Psoas muscle (tissue), 8 donors: ENCODE results near the gene CCDC124. TPM values are rescaled to one million over a fixed set of nuclear protein-coding genes. Genes with fewer than 3 reads are reported as not detected.
A peak's percentile ranks its signal among the peaks of the same experiment; 100 is the strongest.

ENCODE experiments used
- ATAC-seq, 4 donors: fragments of 200-7000 bp; cut with Tn5 transposase; one replicate each; pipeline ENCODE4 v1.9.1; 2020; ENCODE audit warnings: moderate library complexity in 3 of 4, mild to moderate bottlenecking in 2 of 4
- DNase-seq, 2 donors: peaks; one replicate each; pipeline ENCODE4 v3.0.0-alpha.2; 2020
- H3K27ac ChIP-seq: fragments of 200-600 bp; one replicate; pipeline ENCODE4 v1.8.0; 2022
- H3K27me3 ChIP-seq, 3 donors: fragments of 200-600 bp in 1 of 3; one replicate each; pipeline versions ENCODE4 v1.6.1 to v1.8.0; 2013 to 2022; ENCODE audit warnings: low read length in 2 of 3, mild to moderate bottlenecking in 2 of 3, moderate library complexity in 1 of 3; ENCODE audit not compliant: insufficient read depth in 3 of 3
- H3K36me3 ChIP-seq, 2 donors: fragments of 200-600 bp in 1 of 2; one replicate each; pipeline versions ENCODE4 v1.6.1 to v1.8.0; 2013 to 2022; ENCODE audit warnings: low read depth in 1 of 2, mild to moderate bottlenecking in 1 of 2, moderate library complexity in 1 of 2; ENCODE audit not compliant: insufficient read depth in 1 of 2
- H3K4me1 ChIP-seq: fragments of 200-600 bp; one replicate; pipeline ENCODE4 v1.8.0; 2022
- H3K4me3 ChIP-seq: fragments of 200-600 bp; one replicate; pipeline ENCODE4 v1.8.0; 2022; ENCODE audit warnings: mild to moderate bottlenecking
- H3K9me3 ChIP-seq: fragments of 200-600 bp; one replicate; pipeline ENCODE4 v1.8.0; 2022
- WGBS, 3 donors: extraction: QIAGEN DNeasy Blood & Tissue Kit; methylation state at CpG; one replicate each; pipeline versions ENCODE4 v1.1.6 to v1.1.7; 2013; 5-methylcytosine and 5-hydroxymethylcytosine counted together
- intact Hi-C, 2 donors: fragments of 100-400 bp; cut with DNase I; formaldehyde crosslinking; loops; one replicate each; pipeline versions ENCODE4 v1.11.0 to v1.14.2; 2022
- polyA plus RNA-seq, 3 donors: library from polyadenylated mRNA; stranded (reverse); fragments of 200-250 nt; gene quantifications; one replicate each; pipeline ENCODE4 v1.2.3, GENCODE V29; 2013
- total RNA-seq, 4 donors: library from RNA; stranded (reverse); fragmentation: NEBNext Ultra II Directional in 2 of 4; extraction: Animal tissue kit (Norgen Biotek cat#: 25700) in 2 of 4; gene quantifications; one replicate each; pipeline versions ENCODE4 v1.2.1 to v1.2.4, GENCODE V29; 2021 to 2023
- TF ChIP-seq, protein P1 (sequence below): fragments of 200-600 bp; IDR thresholded peaks from one replicate; pipeline ENCODE4 v1.8.0; 2022; ENCODE audit warnings: antibody characterized with exemption
- donor health status: healthy with polysubstance abuse.
- donor health status: DM: no; HTN: no; CAD: no; lungs with moderate emphysema.
- donor health status: Bipolar disorder and iron deficiency.
- donor health status: healthy.
- donor health status: DM: yes; HTN: yes; CAD: no.
- donor health status: DM: no; HTN: no; CAD: no.
- donor health status: DM: no; HTN: no; CAD: no.
- donor health status: DM: yes; HTN: yes; CAD: no.

Gene CCDC124
- total and polyA plus RNA-seq, 7 donors, result 92.1 to 266 (median 122) TPM

DNA sequence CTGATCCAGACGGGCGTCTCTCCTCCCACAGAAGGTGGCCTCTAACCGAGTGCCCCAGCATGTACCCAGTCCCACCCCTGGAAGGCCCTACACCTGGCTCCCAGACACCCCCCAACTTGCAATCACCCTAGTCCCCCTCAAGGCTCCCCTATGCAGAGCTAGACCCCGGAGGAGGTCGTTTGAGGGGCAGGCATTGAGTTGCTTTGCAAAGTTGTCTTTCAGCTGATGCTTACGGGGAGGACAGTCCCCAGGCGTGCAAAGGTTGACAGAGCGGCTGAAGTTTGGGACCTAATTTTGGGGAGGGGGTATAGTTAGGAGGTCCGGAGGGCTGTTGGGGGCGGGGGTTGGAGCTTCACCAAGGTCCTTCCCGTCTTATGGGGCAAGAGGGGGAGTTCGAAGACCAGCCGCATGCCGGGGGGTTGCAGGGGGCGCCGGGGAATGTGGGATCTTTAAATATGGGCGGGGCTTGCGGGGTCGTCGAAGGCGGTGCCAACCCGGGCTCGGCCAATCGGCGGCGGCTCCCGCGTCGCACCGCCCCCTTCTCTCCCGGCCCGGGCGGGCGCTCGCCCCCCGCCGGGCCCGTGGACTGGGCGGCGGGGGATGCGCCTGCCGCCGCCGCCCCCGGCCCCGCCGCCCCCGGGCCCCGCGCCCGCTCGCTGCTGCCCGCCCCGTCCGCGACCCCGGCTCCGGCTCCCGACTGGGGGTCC lies 33.9 kb downstream of the CCDC124 start, which contains the start of gene KCNN1:
Gene KCNN1 (plus strand): TSS at position 558 of the 707 bp plus-strand sequence. CDS start 6,782 bp downstream, outside the sequence.
- H3K27me3 ChIP-seq, result peaks cover 0 to 71% (median 20%) of the 10 kb centered on the region in 3 donors
- no peak within 1 kb of the TSS for H3K27ac ChIP-seq
- intact Hi-C loops, result loop anchor here in 1 of 2 donors (10.0 kb wide), 1 partner anchor 332 kb away; no protein-coding TSS in a partner anchor
- H3K36me3 ChIP-seq, result no peaks in the 10 kb centered on the region
- H3K4me1 ChIP-seq, result no peaks in the 10 kb centered on the region
- ATAC-seq (no peak), DNase-seq (no peak)
- TF ChIP-seq, protein P1, sequence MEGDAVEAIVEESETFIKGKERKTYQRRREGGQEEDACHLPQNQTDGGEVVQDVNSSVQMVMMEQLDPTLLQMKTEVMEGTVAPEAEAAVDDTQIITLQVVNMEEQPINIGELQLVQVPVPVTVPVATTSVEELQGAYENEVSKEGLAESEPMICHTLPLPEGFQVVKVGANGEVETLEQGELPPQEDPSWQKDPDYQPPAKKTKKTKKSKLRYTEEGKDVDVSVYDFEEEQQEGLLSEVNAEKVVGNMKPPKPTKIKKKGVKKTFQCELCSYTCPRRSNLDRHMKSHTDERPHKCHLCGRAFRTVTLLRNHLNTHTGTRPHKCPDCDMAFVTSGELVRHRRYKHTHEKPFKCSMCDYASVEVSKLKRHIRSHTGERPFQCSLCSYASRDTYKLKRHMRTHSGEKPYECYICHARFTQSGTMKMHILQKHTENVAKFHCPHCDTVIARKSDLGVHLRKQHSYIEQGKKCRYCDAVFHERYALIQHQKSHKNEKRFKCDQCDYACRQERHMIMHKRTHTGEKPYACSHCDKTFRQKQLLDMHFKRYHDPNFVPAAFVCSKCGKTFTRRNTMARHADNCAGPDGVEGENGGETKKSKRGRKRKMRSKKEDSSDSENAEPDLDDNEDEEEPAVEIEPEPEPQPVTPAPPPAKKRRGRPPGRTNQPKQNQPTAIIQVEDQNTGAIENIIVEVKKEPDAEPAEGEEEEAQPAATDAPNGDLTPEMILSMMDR, result no peak
- H3K4me3 ChIP-seq, result peak within 1 kb of the TSS; percentile 38
- H3K9me3 ChIP-seq, result no peaks in the 10 kb centered on the region
- 4 to 8% (median 6%) methylated on average over 22 to 59 of the region's 59 CpGs for WGBS, 3 donors

DNA sequence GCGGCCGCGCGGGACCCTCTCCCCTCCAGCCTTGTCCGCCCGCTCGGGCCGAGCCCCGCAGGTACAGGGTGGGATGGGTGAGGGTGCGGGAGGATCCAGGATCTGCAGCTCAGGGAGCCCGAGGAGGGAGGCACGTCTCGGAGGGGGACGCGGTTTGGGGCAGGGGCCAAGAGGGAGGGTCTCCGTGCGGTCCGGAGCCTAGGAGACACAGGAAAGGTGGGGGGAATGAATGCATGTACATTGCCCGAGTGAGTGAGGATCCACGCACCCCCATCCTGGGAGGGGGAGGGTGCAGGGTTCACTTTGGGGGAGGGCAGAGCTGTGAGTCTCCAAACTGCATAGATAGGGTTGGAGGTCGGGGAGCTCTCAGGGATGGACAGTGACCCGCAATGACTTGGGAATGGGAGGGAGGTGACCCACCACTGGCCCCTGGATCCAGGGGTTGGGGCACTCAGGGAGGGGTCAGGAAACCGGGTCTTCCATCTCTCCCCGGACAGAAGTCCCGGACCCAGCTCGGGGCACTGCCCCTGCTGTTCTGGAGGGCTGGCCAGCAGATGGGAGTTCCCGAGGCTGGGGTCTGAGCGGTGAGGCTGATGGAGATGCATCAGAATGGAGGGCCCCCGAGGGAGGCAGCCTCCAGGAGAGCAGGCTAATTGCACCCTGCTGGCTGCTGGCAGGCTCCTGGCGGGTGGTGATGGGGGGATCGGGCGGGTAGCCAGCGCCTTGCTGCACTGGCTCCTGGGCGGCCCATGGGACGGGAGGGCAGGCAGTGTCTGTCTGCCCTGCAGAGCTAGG lies 34.6 kb downstream of the CCDC124 start:
- 7 to 9% (median 8%) methylated on average over 26 to 35 of the region's 35 CpGs for WGBS, 3 donors
- intact Hi-C loops, result loop anchor here in 1 of 2 donors (10.0 kb wide), 1 partner anchor 333 kb away; no protein-coding TSS in a partner anchor
- H3K27me3 ChIP-seq, result peaks cover 0 to 63% (median 19%) of the 10 kb centered on the region in 3 donors
- H3K9me3 ChIP-seq, result no peaks in the 10 kb centered on the region
- no peaks in the 10 kb centered on the region for H3K4me1 ChIP-seq
- no peak for DNase-seq
- TF ChIP-seq, protein P1, result no peak
- no peaks in the 10 kb centered on the region for H3K36me3 ChIP-seq
- no peak overlapping the region for H3K27ac ChIP-seq
- no peak for ATAC-seq
- peak overlapping the region; percentile 38 for H3K4me3 ChIP-seq

DNA sequence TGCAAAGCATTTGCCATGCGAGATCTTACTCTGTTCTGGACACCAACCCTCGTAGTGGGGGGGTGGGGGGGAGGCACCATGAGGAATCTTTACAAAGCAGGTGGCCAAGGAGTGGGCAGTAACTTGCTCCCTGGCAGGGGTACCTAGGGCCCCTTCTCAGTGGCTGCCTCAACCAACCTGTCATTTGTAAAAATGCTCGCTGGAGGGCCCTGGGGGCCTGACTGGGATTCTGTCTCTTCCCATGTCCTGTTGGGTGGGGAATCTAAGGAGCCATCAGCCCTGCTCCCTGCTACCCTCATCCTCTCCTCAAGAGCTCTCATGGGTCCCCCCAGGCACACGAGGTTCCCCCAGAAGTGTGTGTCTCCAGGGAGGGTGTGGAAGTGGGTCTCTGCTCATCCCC lies 35.5 kb downstream of the CCDC124 start:
- ATAC-seq (no peak), DNase-seq (no peak)
- peaks cover 0 to 55% (median 19%) of the 10 kb centered on the region in 3 donors for H3K27me3 ChIP-seq
- no peak overlapping the region for H3K27ac ChIP-seq
- TF ChIP-seq, protein P1, result no peak
- WGBS, 3 donors, result 44 to 69% (median 54%) methylated on average over 4 of the region's 4 CpGs
- intact Hi-C loops, result loop anchor here in 1 of 2 donors (10.0 kb wide), 1 partner anchor 334 kb away; no protein-coding TSS in a partner anchor
- no peak overlapping the region for H3K4me3 ChIP-seq
- no peaks in the 10 kb centered on the region for H3K9me3 ChIP-seq
- H3K4me1 ChIP-seq, result no peaks in the 10 kb centered on the region
- H3K36me3 ChIP-seq, result no peaks in the 10 kb centered on the region

DNA sequence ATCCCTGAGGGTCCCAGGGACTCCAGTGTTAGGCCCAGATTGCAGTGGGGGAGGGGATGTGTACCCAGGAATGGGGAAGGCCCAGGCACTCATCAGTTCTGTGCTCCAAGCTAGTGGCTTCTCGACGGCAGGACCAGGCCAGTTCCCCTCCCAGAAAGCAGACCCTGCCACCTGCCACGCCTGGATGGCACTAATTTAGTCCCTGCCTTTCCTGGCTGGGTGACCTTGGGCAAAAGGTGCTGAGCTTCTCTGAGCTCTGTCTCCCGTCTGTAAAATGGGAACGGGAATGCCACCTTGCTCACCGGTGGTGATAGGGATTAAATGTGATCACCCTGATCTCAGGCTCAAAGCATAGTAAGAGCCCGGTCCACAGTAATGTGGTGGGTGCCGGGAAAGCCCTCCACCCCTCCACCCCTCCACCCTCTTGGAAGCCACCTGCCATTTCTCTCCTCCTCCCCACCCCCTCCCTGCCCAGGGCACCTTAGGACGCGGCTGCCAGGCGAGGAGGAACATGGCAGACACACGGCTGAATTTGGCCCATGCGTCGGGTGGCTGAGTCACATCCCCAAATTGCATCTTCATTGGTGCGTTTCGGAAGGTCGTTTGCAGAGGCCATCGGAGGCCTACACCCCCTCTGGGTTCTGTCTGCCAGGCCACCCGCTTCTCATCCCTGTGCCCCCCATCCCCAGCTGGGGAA lies 36.4 kb downstream of the CCDC124 start:
- ATAC-seq (no peak), DNase-seq (no peak)
- Histone ChIP-seq H3K9me3 (no peaks in the 10 kb centered on the region), H3K27me3 (peaks cover 0 to 46% (median 17%) of the 10 kb centered on the region in 3 donors), H3K4me3 (no peak overlapping the region), H3K4me1 (no peaks in the 10 kb centered on the region), H3K27ac (no peak overlapping the region), H3K36me3 (no peaks in the 10 kb centered on the region)
- 66 to 86% (median 74%) methylated on average over 19 of the region's 19 CpGs for WGBS, 3 donors
- TF ChIP-seq, protein P1, result no peak
- intact Hi-C loops, result loop anchor here in 1 of 2 donors (10.0 kb wide), 1 partner anchor 334 kb away; no protein-coding TSS in a partner anchor
